ENCODE data around the gene SLC66A2. TPM values are rescaled to one million over a fixed set of nuclear protein-coding genes. Genes with fewer than 3 reads are reported as not detected.

SLC66A2 gene
- total RNA-seq, 2 experiments from 2014 or later = 44.5 to 44.8 TPM

DNA sequence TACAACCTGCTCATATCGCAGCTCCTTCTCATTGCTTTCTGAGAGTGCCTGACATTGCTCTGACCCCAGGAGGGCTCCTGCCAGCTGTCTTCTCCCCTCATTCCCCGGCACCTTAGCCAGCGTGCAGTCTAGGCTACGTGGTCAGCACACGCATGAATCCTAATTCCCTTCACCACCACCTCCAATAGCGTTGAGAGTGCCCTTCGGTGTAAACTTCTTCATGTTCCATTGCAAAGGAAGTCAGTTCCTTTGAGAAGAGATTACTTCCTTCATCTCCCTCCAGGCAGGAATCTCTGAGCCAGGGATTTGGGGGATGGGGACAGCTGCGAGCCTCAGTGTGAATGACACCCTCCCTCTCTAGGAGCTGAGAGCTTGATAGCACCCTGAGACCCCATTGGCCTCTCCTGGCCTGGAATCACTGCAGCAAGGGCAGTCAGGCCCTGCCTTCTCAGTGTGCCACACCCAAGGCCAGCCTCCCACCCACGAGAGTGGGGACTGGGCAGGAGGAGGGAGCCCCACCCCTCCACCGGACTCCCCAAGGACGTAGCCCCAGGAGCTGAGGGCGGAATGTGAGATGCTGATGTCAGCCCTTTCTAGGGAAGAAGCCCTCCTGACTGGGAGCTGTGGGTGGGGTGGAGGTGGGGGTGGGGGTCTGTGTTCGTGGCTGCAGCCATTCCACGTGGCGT is 53.4 kb downstream of the SLC66A2 start:
- H3K27me3 Mint-ChIP-seq = no peaks in the 10 kb centered on the region
- ChIA-PET CTCF (no interaction called here), POLR2A (interaction anchor here (0.6 kb wide), 1 partner anchor 88 kb away, joined by 3 read pairs; no protein-coding TSS in a partner anchor)
- no peaks in the 10 kb centered on the region for H3K4me1 Mint-ChIP-seq (ENCODE audit: low read depth)
- H3K36me3 Mint-ChIP-seq (ENCODE audit: low read depth) = peaks cover 29% of the 10 kb centered on the region
- ATAC-seq (ENCODE audit: poor library complexity) (no peak), DNase-seq (peak in 1 of 14 experiments; percentile 8)
- intact Hi-C loops (cut with DNase I, micrococcal nuclease) = no loop called here
- Histone ChIP-seq H3K4me1 (ENCODE audit: insufficient read depth, low read length) (no peaks in the 10 kb centered on the region), H3K27ac (ENCODE audit: low read depth in 1 of 2, low read length in 2 of 2) (no peak overlapping the region), H3K4me3 (ENCODE audit: low read length) (no peak overlapping the region), H3K9me3 (ENCODE audit: control insufficient read depth in 1 of 2, insufficient read depth in 1 of 2, low read length in 2 of 2) (peaks cover 25 to 57% of the 10 kb centered on the region in 2 experiments), H3K36me3 (ENCODE audit: insufficient read depth, low read length) (peaks cover 6% of the 10 kb centered on the region), H3K27me3 (ENCODE audit: control insufficient read depth in 1 of 2, insufficient read depth in 2 of 2, low read length in 2 of 2) (no peaks in the 10 kb centered on the region)
- H3K4me3 Mint-ChIP-seq = no peak overlapping the region
- peaks cover 27% of the 10 kb centered on the region for H3K9me3 Mint-ChIP-seq
- TF ChIP-seq CTCF (IDR thresholded peaks at IDR 0.05) = no peak
- H3K27ac Mint-ChIP-seq = no peak overlapping the region

DNA sequence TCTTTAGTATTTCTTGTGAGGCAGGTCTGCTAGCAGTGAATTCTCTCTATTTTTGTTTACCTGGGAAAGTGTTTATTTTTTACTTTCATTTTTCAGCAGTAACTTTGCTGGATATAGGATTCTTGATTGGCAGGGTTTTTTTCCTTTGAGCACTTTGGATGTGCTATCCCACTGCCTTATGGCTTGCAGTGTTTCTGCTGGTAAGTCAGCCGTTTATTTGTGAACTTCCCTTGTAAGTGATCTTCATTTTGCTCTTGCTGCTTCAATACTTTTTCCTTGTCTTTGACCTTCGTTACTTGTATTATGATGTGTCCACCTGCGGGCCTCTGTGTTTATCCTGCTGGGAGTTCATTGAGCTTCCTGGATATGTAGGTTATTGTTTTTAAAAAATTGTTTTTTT is 54.7 kb downstream of the SLC66A2 start:
- Histone ChIP-seq H3K27me3 (ENCODE audit: control insufficient read depth in 1 of 2, insufficient read depth in 2 of 2, low read length in 2 of 2) (no peaks in the 10 kb centered on the region), H3K36me3 (ENCODE audit: insufficient read depth, low read length) (no peaks in the 10 kb centered on the region), H3K4me1 (ENCODE audit: insufficient read depth, low read length) (no peaks in the 10 kb centered on the region), H3K9me3 (ENCODE audit: control insufficient read depth in 1 of 2, insufficient read depth in 1 of 2, low read length in 2 of 2) (peaks cover 33 to 49% of the 10 kb centered on the region in 2 experiments), H3K27ac (ENCODE audit: low read depth in 1 of 2, low read length in 2 of 2) (no peak overlapping the region), H3K4me3 (ENCODE audit: low read length) (no peak overlapping the region)
- no peak overlapping the region for H3K4me3 Mint-ChIP-seq
- ATAC-seq (ENCODE audit: poor library complexity) (no peak), DNase-seq (no peak)
- H3K27ac Mint-ChIP-seq = no peak overlapping the region
- intact Hi-C loops (cut with DNase I, micrococcal nuclease) = no loop called here
- no peaks in the 10 kb centered on the region for H3K27me3 Mint-ChIP-seq
- TF ChIP-seq CTCF (IDR thresholded peaks at IDR 0.05) = no peak
- ChIA-PET POLR2A (no interaction called here), CTCF (no interaction called here)
- H3K36me3 Mint-ChIP-seq (ENCODE audit: low read depth) = peaks cover 18% of the 10 kb centered on the region
- peaks cover 36% of the 10 kb centered on the region for H3K9me3 Mint-ChIP-seq
- H3K4me1 Mint-ChIP-seq (ENCODE audit: low read depth) = no peaks in the 10 kb centered on the region

GRCh38 chr18:79890674-79891073 is 60.8 kb downstream of the SLC66A2 start:
- H3K27ac Mint-ChIP-seq = no peak overlapping the region
- Histone ChIP-seq H3K27ac (ENCODE audit: low read depth in 1 of 2, low read length in 2 of 2) (no peak overlapping the region), H3K4me3 (ENCODE audit: low read length) (no peak overlapping the region), H3K9me3 (ENCODE audit: control insufficient read depth in 1 of 2, insufficient read depth in 1 of 2, low read length in 2 of 2) (peaks cover 40 to 59% of the 10 kb centered on the region in 2 experiments), H3K36me3 (ENCODE audit: insufficient read depth, low read length) (no peaks in the 10 kb centered on the region), H3K4me1 (ENCODE audit: insufficient read depth, low read length) (no peaks in the 10 kb centered on the region), H3K27me3 (ENCODE audit: control insufficient read depth in 1 of 2, insufficient read depth in 2 of 2, low read length in 2 of 2) (no peaks in the 10 kb centered on the region)
- peaks cover 6% of the 10 kb centered on the region for H3K36me3 Mint-ChIP-seq (ENCODE audit: low read depth)
- intact Hi-C loops (cut with DNase I, micrococcal nuclease) = no loop called here
- DNase-seq (no peak), ATAC-seq (ENCODE audit: poor library complexity) (no peak)
- ChIA-PET POLR2A (no interaction called here), CTCF (no interaction called here)
- TF ChIP-seq CTCF (IDR thresholded peaks at IDR 0.05) = no peak
- peaks cover 39% of the 10 kb centered on the region for H3K9me3 Mint-ChIP-seq
- H3K4me3 Mint-ChIP-seq = no peak overlapping the region
- H3K27me3 Mint-ChIP-seq = no peaks in the 10 kb centered on the region
- no peaks in the 10 kb centered on the region for H3K4me1 Mint-ChIP-seq (ENCODE audit: low read depth)

Measured in CD4-positive, alpha-beta T cell (primary cell).